Fibroblast of the aortic adventitia (primary cell): ENCODE data around the gene MYL7. TPM values are rescaled to one million over a fixed set of nuclear protein-coding genes. Genes with fewer than 3 reads are reported as not detected.

Experiments used
- DNase-seq: peaks from one replicate; pipeline ENCODE4 v3.0.0-alpha.2; 2010; ENCODE audit warnings: low read depth
- H3K4me3 ChIP-seq: 2 replicates; pipeline ENCODE4 v1.5.1; 2011; ENCODE audit warnings: low read depth, mild to moderate bottlenecking, control low read depth, low read length, moderate library complexity
- small RNA-seq: library from RNA; depleted of rRNA; stranded (forward); fragments of <200 nt; gene quantifications from one replicate; pipeline ENCODE3, GENCODE V24; 2012
- total RNA-seq: library from RNA; depleted of rRNA; stranded (reverse); fragments of >200 nt; gene quantifications from 2 replicates; pipeline ENCODE4 v1.2.3, GENCODE V29; 2012; ENCODE audit warnings: low replicate concordance
- TF ChIP-seq, protein P1 (sequence below): IDR thresholded peaks from 2 replicates; pipeline ENCODE4 v1.5.1; 2011; ENCODE audit warnings: mild to moderate bottlenecking, low read length, control low read depth, inconsistent platforms; ENCODE audit not compliant: insufficient read depth

MYL7 gene
- total RNA-seq, 1 donor = not detected

DNA sequence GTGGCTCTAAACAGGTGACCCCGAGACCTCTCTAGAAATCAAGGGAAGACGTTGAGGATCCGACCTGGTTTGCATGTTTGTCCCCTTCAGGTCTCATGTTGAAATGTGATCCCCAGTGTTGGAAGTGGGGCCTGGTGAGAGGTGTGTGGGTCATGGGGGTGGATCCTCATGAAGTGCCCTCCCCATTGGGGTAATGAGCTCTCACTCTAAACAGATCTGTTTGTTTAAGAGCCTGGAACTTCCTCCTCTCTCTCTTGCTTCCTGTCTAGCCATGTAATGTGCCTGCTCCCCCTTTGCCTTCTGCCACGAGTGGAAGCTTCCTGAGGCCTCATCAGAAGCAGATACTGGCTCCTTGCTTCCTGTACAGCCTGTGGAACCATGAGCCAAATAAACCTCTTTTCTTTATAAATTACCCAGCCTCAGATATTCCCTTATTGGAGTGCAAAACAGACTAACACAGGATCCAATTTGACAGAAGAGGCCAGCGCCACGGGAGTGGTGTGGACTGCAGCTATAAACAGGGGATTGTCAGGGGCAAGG is 48.0 kb downstream of the MYL7 start:
- no peak overlapping the region for H3K4me3 ChIP-seq
- TF ChIP-seq, protein P1, sequence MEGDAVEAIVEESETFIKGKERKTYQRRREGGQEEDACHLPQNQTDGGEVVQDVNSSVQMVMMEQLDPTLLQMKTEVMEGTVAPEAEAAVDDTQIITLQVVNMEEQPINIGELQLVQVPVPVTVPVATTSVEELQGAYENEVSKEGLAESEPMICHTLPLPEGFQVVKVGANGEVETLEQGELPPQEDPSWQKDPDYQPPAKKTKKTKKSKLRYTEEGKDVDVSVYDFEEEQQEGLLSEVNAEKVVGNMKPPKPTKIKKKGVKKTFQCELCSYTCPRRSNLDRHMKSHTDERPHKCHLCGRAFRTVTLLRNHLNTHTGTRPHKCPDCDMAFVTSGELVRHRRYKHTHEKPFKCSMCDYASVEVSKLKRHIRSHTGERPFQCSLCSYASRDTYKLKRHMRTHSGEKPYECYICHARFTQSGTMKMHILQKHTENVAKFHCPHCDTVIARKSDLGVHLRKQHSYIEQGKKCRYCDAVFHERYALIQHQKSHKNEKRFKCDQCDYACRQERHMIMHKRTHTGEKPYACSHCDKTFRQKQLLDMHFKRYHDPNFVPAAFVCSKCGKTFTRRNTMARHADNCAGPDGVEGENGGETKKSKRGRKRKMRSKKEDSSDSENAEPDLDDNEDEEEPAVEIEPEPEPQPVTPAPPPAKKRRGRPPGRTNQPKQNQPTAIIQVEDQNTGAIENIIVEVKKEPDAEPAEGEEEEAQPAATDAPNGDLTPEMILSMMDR = no peak
- DNase-seq = no peak

Small RNAs within 50 kb of the gene (small RNA-seq; reads per million reads assigned to genes)
- not detected for gene RNA5SP230

Other genes with a start within 250 kb of the MYL7 start
- 10.1 and 24.7 TPM in 2 replicates for gene URGCP, start 234.7 kb downstream of the MYL7 start, total RNA-seq
- 12.0 and 32.3 TPM in 2 replicates for gene UBE2D4, start 214.9 kb downstream of the MYL7 start, total RNA-seq
- not detected in 2 replicates for gene SPDYE1, start 143.4 kb downstream of the MYL7 start, total RNA-seq
- gene DBNL, start 96.6 kb downstream of the MYL7 start, total RNA-seq = 73.0 and 110 TPM in 2 replicates
- gene PGAM2, start 75.8 kb downstream of the MYL7 start, total RNA-seq = not detected in 2 replicates
- 18.1 and 59.9 TPM in 2 replicates for gene POLM, start 58.8 kb downstream of the MYL7 start, total RNA-seq
- 168 and 234 TPM in 2 replicates for gene AEBP1, start 37.0 kb downstream of the MYL7 start, total RNA-seq
- gene POLD2, start 17.8 kb downstream of the MYL7 start, total RNA-seq = 66.6 and 87.9 TPM in 2 replicates
- 0.36 TPM in 1 of 2 replicates, not detected in the other for gene GCK, start 48.1 kb upstream of the MYL7 start, total RNA-seq
- gene YKT6, start 59.6 kb upstream of the MYL7 start, total RNA-seq = 72.0 and 99.4 TPM in 2 replicates
- 6.4 TPM in 1 of 2 replicates, not detected in the other for gene CAMK2B, start 184.3 kb upstream of the MYL7 start, total RNA-seq